GM12892 (cell line): ENCODE data around the gene RAD51AP1.

Experiments used
- DNase-seq: peaks from one replicate; pipeline ENCODE4 v3.0.0; 2011; ENCODE audit not compliant: insufficient read length
- FAIRE-seq: peaks from 2 replicates; lab custom pipeline; 2011; peaks lifted over from hg19 to GRCh38; lab: Jason Lieb, UNC
- POLR2A ChIP-seq: IDR thresholded peaks from 2 replicates; pipeline ENCODE4 v1.6.1; 2011; ENCODE audit warnings: low read depth, low read length, control low read depth
- POLR2AphosphoS5 ChIP-seq: IDR thresholded peaks from 2 replicates; pipeline ENCODE4 v1.6.1; 2011; ENCODE audit warnings: low read depth, low read length, control low read depth
- TAF1 ChIP-seq: IDR thresholded peaks from 2 replicates; pipeline ENCODE4 v1.6.1; 2011; ENCODE audit warnings: low read depth, mild to moderate bottlenecking, control low read depth, low read length, borderline replicate concordance

Gene RAD51AP1

GRCh38 chr12:4579305-4580102 lies 40.8 kb downstream of the RAD51AP1 start:
- FAIRE-seq (no peak), DNase-seq (no peak)

GRCh38 chr12:4580281-4580688 lies 41.6 kb downstream of the RAD51AP1 start:
- FAIRE-seq (no peak), DNase-seq (no peak)
- TF ChIP-seq TAF1 (no peak), POLR2AphosphoS5 (no peak), POLR2A (no peak)

More at GRCh38 chr12:4579305-4580102, 40.8 kb downstream of the RAD51AP1 start:
- TF ChIP-seq TAF1 (no peak), POLR2AphosphoS5 (no peak), POLR2A (no peak)

- no peak for TF ChIP-seq POLR2A
- TF ChIP-seq POLR2AphosphoS5, result no peak
- no peak for TF ChIP-seq TAF1
- DNase-seq, result no peak
These were observed 45.6 kb downstream of the RAD51AP1 start for GRCh38 chr12:4584281-4584680.

GRCh38 chr12:4584896-4585295 lies 46.2 kb downstream of the RAD51AP1 start:
- TF ChIP-seq POLR2AphosphoS5 (no peak), TAF1 (no peak), POLR2A (no peak)
- no peak for DNase-seq
- no peak for FAIRE-seq

More at GRCh38 chr12:4584281-4584680, 45.6 kb downstream of the RAD51AP1 start:
- FAIRE-seq, result no peak

- DNase-seq (no peak), FAIRE-seq (no peak)
- TF ChIP-seq POLR2A (no peak), TAF1 (no peak), POLR2AphosphoS5 (no peak)
These were observed 47.8 kb downstream of the RAD51AP1 start for GRCh38 chr12:4586500-4586899.

- no peak for FAIRE-seq
- no peak for DNase-seq
- TF ChIP-seq POLR2AphosphoS5, result no peak
- TF ChIP-seq TAF1, result no peak
- no peak for TF ChIP-seq POLR2A
These were observed 48.4 kb downstream of the RAD51AP1 start for GRCh38 chr12:4587108-4587507.

GRCh38 chr12:4588916-4589315 lies 50.2 kb downstream of the RAD51AP1 start:
- no peak for FAIRE-seq
- no peak for DNase-seq

GRCh38 chr12:4589941-4590340 lies 51.3 kb downstream of the RAD51AP1 start:
- FAIRE-seq, result no peak
- TF ChIP-seq TAF1, result no peak
- no peak for TF ChIP-seq POLR2A
- no peak for TF ChIP-seq POLR2AphosphoS5
- no peak for DNase-seq

More at GRCh38 chr12:4588916-4589315, 50.2 kb downstream of the RAD51AP1 start:
- no peak for TF ChIP-seq POLR2A
- no peak for TF ChIP-seq TAF1
- no peak for TF ChIP-seq POLR2AphosphoS5

GRCh38 chr12:4591180-4591687 lies 52.5 kb downstream of the RAD51AP1 start:
- FAIRE-seq, result no peak
- DNase-seq, result no peak
- no peak for TF ChIP-seq TAF1
- no peak for TF ChIP-seq POLR2AphosphoS5
- no peak for TF ChIP-seq POLR2A

GRCh38 chr12:4595881-4596280 lies 57.2 kb downstream of the RAD51AP1 start:
- FAIRE-seq, result no peak

GRCh38 chr12:4603421-4603820 lies 64.7 kb downstream of the RAD51AP1 start:
- DNase-seq (no peak), FAIRE-seq (no peak)
- TF ChIP-seq POLR2AphosphoS5 (no peak), POLR2A (no peak), TAF1 (no peak)

More at GRCh38 chr12:4595881-4596280, 57.2 kb downstream of the RAD51AP1 start:
- TF ChIP-seq POLR2A (no peak), POLR2AphosphoS5 (no peak), TAF1 (no peak)
- no peak for DNase-seq

GRCh38 chr12:4603946-4604345 lies 65.3 kb downstream of the RAD51AP1 start:
- no peak for DNase-seq
- no peak for FAIRE-seq
- TF ChIP-seq POLR2A (no peak), POLR2AphosphoS5 (no peak), TAF1 (no peak)
